Lower leg skin (tissue), 3 donors: ENCODE measurements around the gene MAPK8.

ENCODE experiments used
- POLR2A ChIP-seq, 2 donors: fragments of 450-650 bp; IDR thresholded peaks; one replicate each; pipeline ENCODE4 v1.6.1; 2016 to 2017; ENCODE audit warnings: antibody characterized with exemption in 2 of 2, mild to moderate bottlenecking in 1 of 2, moderate library complexity in 1 of 2
- TF ChIP-seq, protein P1 (sequence below), 3 donors: fragments of 450-650 bp; IDR thresholded peaks; one replicate each; pipeline ENCODE4 v1.5.1; 2016; ENCODE audit warnings: antibody characterized with exemption in 3 of 3, mild to moderate bottlenecking in 3 of 3, moderate library complexity in 2 of 3

GRCh38 chr10:48480397-48481374 is 174.2 kb downstream of the MAPK8 start:
- TF ChIP-seq, protein P1, sequence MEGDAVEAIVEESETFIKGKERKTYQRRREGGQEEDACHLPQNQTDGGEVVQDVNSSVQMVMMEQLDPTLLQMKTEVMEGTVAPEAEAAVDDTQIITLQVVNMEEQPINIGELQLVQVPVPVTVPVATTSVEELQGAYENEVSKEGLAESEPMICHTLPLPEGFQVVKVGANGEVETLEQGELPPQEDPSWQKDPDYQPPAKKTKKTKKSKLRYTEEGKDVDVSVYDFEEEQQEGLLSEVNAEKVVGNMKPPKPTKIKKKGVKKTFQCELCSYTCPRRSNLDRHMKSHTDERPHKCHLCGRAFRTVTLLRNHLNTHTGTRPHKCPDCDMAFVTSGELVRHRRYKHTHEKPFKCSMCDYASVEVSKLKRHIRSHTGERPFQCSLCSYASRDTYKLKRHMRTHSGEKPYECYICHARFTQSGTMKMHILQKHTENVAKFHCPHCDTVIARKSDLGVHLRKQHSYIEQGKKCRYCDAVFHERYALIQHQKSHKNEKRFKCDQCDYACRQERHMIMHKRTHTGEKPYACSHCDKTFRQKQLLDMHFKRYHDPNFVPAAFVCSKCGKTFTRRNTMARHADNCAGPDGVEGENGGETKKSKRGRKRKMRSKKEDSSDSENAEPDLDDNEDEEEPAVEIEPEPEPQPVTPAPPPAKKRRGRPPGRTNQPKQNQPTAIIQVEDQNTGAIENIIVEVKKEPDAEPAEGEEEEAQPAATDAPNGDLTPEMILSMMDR (IDR thresholded peaks at IDR 0.05) = no peak
- TF ChIP-seq POLR2A (IDR thresholded peaks at IDR 0.05) = no peak
